Measurements from ENCODE around the gene SELE.

DNA sequence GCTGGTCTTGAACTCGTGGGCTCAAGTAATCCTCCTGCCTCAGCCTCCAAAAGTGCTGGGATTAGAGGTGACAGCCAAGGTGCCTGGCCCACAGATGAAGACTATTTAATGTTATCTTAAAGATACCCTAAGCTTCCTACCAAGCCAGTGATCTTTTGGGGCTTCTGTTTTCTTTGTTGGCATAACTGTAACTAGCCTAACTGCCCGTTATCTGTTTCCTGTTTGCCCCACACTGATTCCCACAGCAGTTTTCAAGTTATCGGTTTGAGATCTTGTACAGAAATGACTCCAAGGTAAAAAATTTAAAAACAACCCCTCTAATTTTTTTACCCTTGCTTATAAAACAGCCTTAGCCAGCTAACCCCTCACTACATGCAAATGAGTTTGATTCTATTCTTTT is 34.9 kb downstream of the SELE start:
- TF ChIP-seq POLR2A (IDR thresholded peaks at IDR 0.05) (no peak), CTCF (IDR thresholded peaks at IDR 0.05) (no peak)
